ENCODE results near the gene FAM98C. TPM values are rescaled to one million over a fixed set of nuclear protein-coding genes. Genes with fewer than 3 reads are reported as not detected.

Gene FAM98C
- total RNA-seq, 2 donors from 2014 or later: 20.0 to 34.0 TPM

DNA sequence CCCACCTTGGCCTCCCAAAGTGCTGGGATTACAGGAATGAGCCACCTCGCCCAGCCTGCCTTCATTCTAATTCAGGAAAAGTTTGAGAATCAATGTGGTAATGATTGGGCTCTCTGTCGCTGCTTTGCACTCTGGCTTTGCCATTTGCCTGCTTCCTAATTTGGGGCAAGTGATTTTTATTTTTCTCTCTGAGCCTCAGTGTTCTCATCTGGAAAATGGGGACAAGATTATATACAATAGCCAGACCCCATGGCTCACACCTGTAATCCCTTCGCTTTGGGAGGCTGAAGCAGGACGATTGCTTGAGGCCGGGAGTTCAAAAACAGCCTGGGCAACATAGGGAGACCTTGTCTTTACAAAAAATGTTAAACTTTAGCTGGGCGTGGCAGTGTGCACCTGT, 34.4 kb downstream of the FAM98C start:
- TF ChIP-seq, protein P1, sequence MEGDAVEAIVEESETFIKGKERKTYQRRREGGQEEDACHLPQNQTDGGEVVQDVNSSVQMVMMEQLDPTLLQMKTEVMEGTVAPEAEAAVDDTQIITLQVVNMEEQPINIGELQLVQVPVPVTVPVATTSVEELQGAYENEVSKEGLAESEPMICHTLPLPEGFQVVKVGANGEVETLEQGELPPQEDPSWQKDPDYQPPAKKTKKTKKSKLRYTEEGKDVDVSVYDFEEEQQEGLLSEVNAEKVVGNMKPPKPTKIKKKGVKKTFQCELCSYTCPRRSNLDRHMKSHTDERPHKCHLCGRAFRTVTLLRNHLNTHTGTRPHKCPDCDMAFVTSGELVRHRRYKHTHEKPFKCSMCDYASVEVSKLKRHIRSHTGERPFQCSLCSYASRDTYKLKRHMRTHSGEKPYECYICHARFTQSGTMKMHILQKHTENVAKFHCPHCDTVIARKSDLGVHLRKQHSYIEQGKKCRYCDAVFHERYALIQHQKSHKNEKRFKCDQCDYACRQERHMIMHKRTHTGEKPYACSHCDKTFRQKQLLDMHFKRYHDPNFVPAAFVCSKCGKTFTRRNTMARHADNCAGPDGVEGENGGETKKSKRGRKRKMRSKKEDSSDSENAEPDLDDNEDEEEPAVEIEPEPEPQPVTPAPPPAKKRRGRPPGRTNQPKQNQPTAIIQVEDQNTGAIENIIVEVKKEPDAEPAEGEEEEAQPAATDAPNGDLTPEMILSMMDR (IDR thresholded peaks at IDR 0.05): no peak
- H3K27me3 ChIP-seq (replicated peaks; ENCODE audit: insufficient read depth): no peaks in the 10 kb centered on the region
- no peak overlapping the region for H3K27ac ChIP-seq

GRCh38 chr19:38437917-38438316, 35.0 kb downstream of the FAM98C start:
- H3K36me3 ChIP-seq: no peaks in the 10 kb centered on the region
- DNase-seq (ENCODE audit: low spot score): no peak
- H3K4me1 ChIP-seq (ENCODE audit: control insufficient read depth in 1 of 2, low read depth in 2 of 2): no peaks in the 10 kb centered on the region
- no peaks in the 10 kb centered on the region for H3K9me3 ChIP-seq
- no peak for ATAC-seq (ENCODE audit: insufficient number of reproducible peaks, low FRiP score, low read depth)
- H3K27ac ChIP-seq: no peak overlapping the region
- H3K4me3 ChIP-seq: no peak overlapping the region
- H3K27me3 ChIP-seq (replicated peaks; ENCODE audit: insufficient read depth): no peaks in the 10 kb centered on the region
- TF ChIP-seq, protein P1 (IDR thresholded peaks at IDR 0.05): no peak

More for the DNA sequence above, 34.4 kb downstream of the FAM98C start:
- H3K9me3 ChIP-seq: no peaks in the 10 kb centered on the region
- ATAC-seq (ENCODE audit: insufficient number of reproducible peaks, low FRiP score, low read depth): no peak
- no peak for DNase-seq (ENCODE audit: low spot score)
- no peaks in the 10 kb centered on the region for H3K36me3 ChIP-seq
- no peaks in the 10 kb centered on the region for H3K4me1 ChIP-seq (ENCODE audit: control insufficient read depth in 1 of 2, low read depth in 2 of 2)
- no peak overlapping the region for H3K4me3 ChIP-seq

GRCh38 chr19:38440592-38440991, 37.7 kb downstream of the FAM98C start:
- H3K27ac ChIP-seq: no peak overlapping the region
- H3K36me3 ChIP-seq: no peaks in the 10 kb centered on the region
- DNase-seq (ENCODE audit: low spot score) (no peak), ATAC-seq (ENCODE audit: insufficient number of reproducible peaks, low FRiP score, low read depth) (no peak)
- H3K27me3 ChIP-seq (replicated peaks; ENCODE audit: insufficient read depth): no peaks in the 10 kb centered on the region
- TF ChIP-seq, protein P1 (IDR thresholded peaks at IDR 0.05): no peak
- H3K9me3 ChIP-seq: no peaks in the 10 kb centered on the region
- H3K4me3 ChIP-seq: no peak overlapping the region
- no peaks in the 10 kb centered on the region for H3K4me1 ChIP-seq (ENCODE audit: control insufficient read depth in 1 of 2, low read depth in 2 of 2)

- ATAC-seq (ENCODE audit: insufficient number of reproducible peaks, low FRiP score, low read depth) (no peak), DNase-seq (ENCODE audit: low spot score) (no peak)
- Histone ChIP-seq H3K27ac (no peak overlapping the region), H3K4me3 (no peak overlapping the region), H3K9me3 (no peaks in the 10 kb centered on the region), H3K4me1 (ENCODE audit: control insufficient read depth in 1 of 2, low read depth in 2 of 2) (no peaks in the 10 kb centered on the region), H3K27me3 (replicated peaks; ENCODE audit: insufficient read depth) (no peaks in the 10 kb centered on the region), H3K36me3 (no peaks in the 10 kb centered on the region)
- TF ChIP-seq, protein P1 (IDR thresholded peaks at IDR 0.05): no peak
Observed at GRCh38 chr19:38441657-38442348, 38.9 kb downstream of the FAM98C start.

- Histone ChIP-seq H3K9me3 (no peaks in the 10 kb centered on the region), H3K4me1 (ENCODE audit: control insufficient read depth in 1 of 2, low read depth in 2 of 2) (no peaks in the 10 kb centered on the region), H3K27ac (no peak overlapping the region), H3K36me3 (no peaks in the 10 kb centered on the region), H3K27me3 (replicated peaks; ENCODE audit: insufficient read depth) (no peaks in the 10 kb centered on the region), H3K4me3 (no peak overlapping the region)
- DNase-seq (ENCODE audit: low spot score): no peak
- ATAC-seq (ENCODE audit: insufficient number of reproducible peaks, low FRiP score, low read depth): no peak
- TF ChIP-seq, protein P1 (IDR thresholded peaks at IDR 0.05): no peak
Observed at GRCh38 chr19:38442736-38443135, 39.8 kb downstream of the FAM98C start.
